Cardiac septum (tissue), 1 donor: ENCODE results near the gene SPTBN5. TPM values are rescaled to one million over a fixed set of nuclear protein-coding genes. Genes with fewer than 3 reads are reported as not detected.
A peak's percentile ranks its signal among the peaks of the same experiment; 100 is the strongest.

ENCODE experiments used
- DNase-seq: peaks from one replicate; pipeline ENCODE4 v3.0.0-alpha.2; 2020; ENCODE audit warnings: low spot score
- intact Hi-C: fragments of 100-400 bp; cut with DNase I; formaldehyde crosslinking; loops from one replicate; pipeline ENCODE4 v1.14.0; 2022
- total RNA-seq: library from RNA; stranded (reverse); fragmentation: NEBNext Ultra II Directional; extraction: Animal tissue kit (Norgen Biotek cat#: 25700); gene quantifications from one replicate; pipeline ENCODE4 v1.2.1, GENCODE V29; 2021
- donor health status: DM: no; HTN: no; CAD: no.

SPTBN5 gene
- total RNA-seq, 1 donor from 2014 or later, result 2.4 TPM

- DNase-seq, result peak; percentile 43
- intact Hi-C loops, result no loop called here
Measured at GRCh38 chr15:41928100-41928499, 34.2 kb upstream of the SPTBN5 start.

GRCh38 chr15:41927536-41927935 lies 33.7 kb upstream of the SPTBN5 start:
- DNase-seq, result no peak
- intact Hi-C loops, result no loop called here

- intact Hi-C loops, result no loop called here
- DNase-seq, result peak; percentile 71
Measured at GRCh38 chr15:41926185-41927056, 32.6 kb upstream of the SPTBN5 start.

- intact Hi-C loops, result no loop called here
- peak; percentile 65 for DNase-seq
Measured at GRCh38 chr15:41925086-41925608, 31.3 kb upstream of the SPTBN5 start.

- DNase-seq, result peak; percentile 24
- intact Hi-C loops, result no loop called here
Measured at GRCh38 chr15:41923401-41923997, 29.6 kb upstream of the SPTBN5 start.

- no peak for DNase-seq
- intact Hi-C loops, result no loop called here
Measured at GRCh38 chr15:41922353-41922752, 28.5 kb upstream of the SPTBN5 start.

GRCh38 chr15:41921639-41922038 lies 27.8 kb upstream of the SPTBN5 start:
- intact Hi-C loops, result loop anchor here (2.0 kb wide), 1 partner anchor 45 kb away; no protein-coding TSS in a partner anchor

GRCh38 chr15:41921167-41921566 lies 27.3 kb upstream of the SPTBN5 start:
- intact Hi-C loops, result loop anchor here (2.0 kb wide), 1 partner anchor 46 kb away; no protein-coding TSS in a partner anchor
- no peak for DNase-seq

More at GRCh38 chr15:41921639-41922038, 27.8 kb upstream of the SPTBN5 start:
- no peak for DNase-seq

- no peak for DNase-seq
Measured at GRCh38 chr15:41919954-41920538, 26.2 kb upstream of the SPTBN5 start.

GRCh38 chr15:41919201-41919820 lies 25.5 kb upstream of the SPTBN5 start:
- intact Hi-C loops, result no loop called here
- no peak for DNase-seq

More at GRCh38 chr15:41919954-41920538, 26.2 kb upstream of the SPTBN5 start:
- intact Hi-C loops, result loop anchor here (2.0 kb wide), 1 partner anchor 47 kb away; no protein-coding TSS in a partner anchor

GRCh38 chr15:41918506-41919126 lies 24.8 kb upstream of the SPTBN5 start:
- no peak for DNase-seq

GRCh38 chr15:41917767-41918430 lies 24.0 kb upstream of the SPTBN5 start:
- DNase-seq, result no peak
- intact Hi-C loops, result no loop called here

More at GRCh38 chr15:41918506-41919126, 24.8 kb upstream of the SPTBN5 start:
- intact Hi-C loops, result no loop called here

GRCh38 chr15:41915255-41915994 lies 21.6 kb upstream of the SPTBN5 start:
- intact Hi-C loops, result no loop called here
- no peak for DNase-seq

- peak; percentile 75 for DNase-seq
- intact Hi-C loops, result loop anchor here (5.0 kb wide), 1 partner anchor 33 kb away; no protein-coding TSS in a partner anchor
Measured at GRCh38 chr15:41914411-41914810, 20.6 kb upstream of the SPTBN5 start.

- intact Hi-C loops, result loop anchor here (5.0 kb wide), 1 partner anchor 34 kb away; no protein-coding TSS in a partner anchor
- DNase-seq, result peak; percentile 71
Measured at GRCh38 chr15:41913256-41913655, 19.4 kb upstream of the SPTBN5 start.

- intact Hi-C loops, result loop anchor here (5.0 kb wide), 1 partner anchor 35 kb away; no protein-coding TSS in a partner anchor
- peak; percentile 73 for DNase-seq
Measured at GRCh38 chr15:41911691-41912345, 18.0 kb upstream of the SPTBN5 start.

GRCh38 chr15:41908736-41909461 lies 15.0 kb upstream of the SPTBN5 start:
- DNase-seq, result peak; percentile 54
- intact Hi-C loops, result no loop called here
